Left lung (tissue), 10 donors: Measurements from ENCODE around the gene FAM120A. TPM values are rescaled to one million over a fixed set of nuclear protein-coding genes. Genes with fewer than 3 reads are reported as not detected.

Experiments used
- ATAC-seq: fragments of 200-7000 bp; cut with Tn5 transposase; one replicate; pipeline ENCODE4 v1.9.1; 2020; ENCODE audit warnings: moderate library complexity
- DNase-seq, 4 donors: peaks; one replicate each; pipeline ENCODE4 v3.0.0-alpha.2; 2013 to 2020
- H3K27ac ChIP-seq, 2 donors: fragments of 200-600 bp; sonication (generic) in 1 of 2; one replicate each; pipeline versions ENCODE4 v1.5.0 to v1.8.0; 2020 to 2021
- H3K27me3 ChIP-seq, 2 donors: fragments of 200-600 bp; sonication (generic) in 1 of 2; one replicate each; pipeline versions ENCODE4 v1.5.0 to v1.8.0; 2020 to 2021
- H3K36me3 ChIP-seq, 2 donors: fragments of 200-600 bp; sonication (generic) in 1 of 2; one replicate each; pipeline versions ENCODE4 v1.5.0 to v1.8.0; 2020 to 2021
- H3K4me1 ChIP-seq, 2 donors: fragments of 200-600 bp; one replicate each; pipeline ENCODE4 v1.8.0; 2021
- H3K4me3 ChIP-seq, 2 donors: fragments of 200-600 bp; sonication (generic) in 1 of 2; one replicate each; pipeline versions ENCODE4 v1.5.0 to v1.8.0; 2020 to 2021; ENCODE audit warnings: mild to moderate bottlenecking in 1 of 2
- H3K9me3 ChIP-seq, 2 donors: fragments of 200-600 bp; sonication (generic) in 1 of 2; one replicate each; pipeline versions ENCODE4 v1.5.0 to v1.8.0; 2020 to 2021
- intact Hi-C, 2 donors: fragments of 100-400 bp; cut with DNase I; formaldehyde crosslinking; loops; one replicate each; pipeline versions ENCODE4 v1.11.2 to v1.14.2; 2022
- polyA plus RNA-seq, 6 donors: library from polyadenylated mRNA; unstranded; fragments of 120-200 nt; gene quantifications; one replicate each; pipeline ENCODE4 v1.2.1, GENCODE V29; 2013; ENCODE audit not compliant: insufficient read length in 6 of 6
- total RNA-seq, 2 donors: library from RNA; stranded (reverse); fragmentation: NEBNext Ultra II Directional; extraction: Animal tissue kit (Norgen Biotek cat#: 25700); gene quantifications; one replicate each; pipeline ENCODE4 v1.2.1, GENCODE V29; 2021
- TF ChIP-seq, protein P1 (sequence below), 2 donors: fragments of 200-600 bp; sonication (generic) in 1 of 2; IDR thresholded peaks; one replicate each; pipeline versions ENCODE4 v1.5.0 to v1.8.0; 2021; ENCODE audit warnings: antibody characterized with exemption in 2 of 2
- donor health status: DM: no; HTN: yes; CAD: no.
- donor health status: DM: no; HTN: no; CAD: no.

FAM120A gene
- total and polyA plus RNA-seq, 8 donors, result 61.0 to 160 (median 74.0) TPM

GRCh38 chr9:93475108-93475507 lies 23.6 kb downstream of the FAM120A start:
- Histone ChIP-seq H3K4me1 (peaks cover 0 to 20% of the 10 kb centered on the region in 2 donors), H3K4me3 (no peak overlapping the region), H3K36me3 (peaks cover 0 to 31% of the 10 kb centered on the region in 2 donors), H3K27ac (no peak overlapping the region), H3K9me3 (no peaks in the 10 kb centered on the region), H3K27me3 (no peaks in the 10 kb centered on the region)
- DNase-seq, result no peak
- no peak for ATAC-seq
- intact Hi-C loops, result no loop called here
- TF ChIP-seq, protein P1, sequence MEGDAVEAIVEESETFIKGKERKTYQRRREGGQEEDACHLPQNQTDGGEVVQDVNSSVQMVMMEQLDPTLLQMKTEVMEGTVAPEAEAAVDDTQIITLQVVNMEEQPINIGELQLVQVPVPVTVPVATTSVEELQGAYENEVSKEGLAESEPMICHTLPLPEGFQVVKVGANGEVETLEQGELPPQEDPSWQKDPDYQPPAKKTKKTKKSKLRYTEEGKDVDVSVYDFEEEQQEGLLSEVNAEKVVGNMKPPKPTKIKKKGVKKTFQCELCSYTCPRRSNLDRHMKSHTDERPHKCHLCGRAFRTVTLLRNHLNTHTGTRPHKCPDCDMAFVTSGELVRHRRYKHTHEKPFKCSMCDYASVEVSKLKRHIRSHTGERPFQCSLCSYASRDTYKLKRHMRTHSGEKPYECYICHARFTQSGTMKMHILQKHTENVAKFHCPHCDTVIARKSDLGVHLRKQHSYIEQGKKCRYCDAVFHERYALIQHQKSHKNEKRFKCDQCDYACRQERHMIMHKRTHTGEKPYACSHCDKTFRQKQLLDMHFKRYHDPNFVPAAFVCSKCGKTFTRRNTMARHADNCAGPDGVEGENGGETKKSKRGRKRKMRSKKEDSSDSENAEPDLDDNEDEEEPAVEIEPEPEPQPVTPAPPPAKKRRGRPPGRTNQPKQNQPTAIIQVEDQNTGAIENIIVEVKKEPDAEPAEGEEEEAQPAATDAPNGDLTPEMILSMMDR (IDR thresholded peaks at IDR 0.05), result no peak

- no peak for DNase-seq
- intact Hi-C loops, result no loop called here
Measured at GRCh38 chr9:93475856-93476255, 24.4 kb downstream of the FAM120A start.

GRCh38 chr9:93476924-93477323 lies 25.4 kb downstream of the FAM120A start:
- peaks cover 0 to 31% of the 10 kb centered on the region in 2 donors for H3K36me3 ChIP-seq
- intact Hi-C loops, result no loop called here
- TF ChIP-seq, protein P1 (IDR thresholded peaks at IDR 0.05), result no peak

More at GRCh38 chr9:93475856-93476255, 24.4 kb downstream of the FAM120A start:
- Histone ChIP-seq H3K4me3 (no peak overlapping the region), H3K9me3 (no peaks in the 10 kb centered on the region), H3K27me3 (no peaks in the 10 kb centered on the region), H3K4me1 (peaks cover 0 to 13% of the 10 kb centered on the region in 2 donors), H3K36me3 (peaks cover 0 to 31% of the 10 kb centered on the region in 2 donors), H3K27ac (no peak overlapping the region)
- TF ChIP-seq, protein P1 (IDR thresholded peaks at IDR 0.05), result no peak
- no peak for ATAC-seq

GRCh38 chr9:93477397-93477796 lies 25.9 kb downstream of the FAM120A start:
- H3K36me3 ChIP-seq, result peaks cover 0 to 28% of the 10 kb centered on the region in 2 donors
- TF ChIP-seq, protein P1 (IDR thresholded peaks at IDR 0.05), result no peak
- H3K27me3 ChIP-seq, result no peaks in the 10 kb centered on the region
- no peak overlapping the region for H3K4me3 ChIP-seq
- H3K4me1 ChIP-seq, result peaks cover 0 to 4% of the 10 kb centered on the region in 2 donors
- no peak overlapping the region for H3K27ac ChIP-seq
- intact Hi-C loops, result no loop called here
- ATAC-seq (no peak), DNase-seq (no peak)
- no peaks in the 10 kb centered on the region for H3K9me3 ChIP-seq

More at GRCh38 chr9:93476924-93477323, 25.4 kb downstream of the FAM120A start:
- Histone ChIP-seq H3K27me3 (no peaks in the 10 kb centered on the region), H3K9me3 (no peaks in the 10 kb centered on the region), H3K4me3 (no peak overlapping the region), H3K27ac (no peak overlapping the region), H3K4me1 (peaks cover 0 to 4% of the 10 kb centered on the region in 2 donors)
- ATAC-seq (no peak), DNase-seq (no peak)

GRCh38 chr9:93479726-93480125 lies 28.2 kb downstream of the FAM120A start:
- no peak for ATAC-seq
- intact Hi-C loops, result no loop called here
- Histone ChIP-seq H3K4me3 (no peak overlapping the region), H3K36me3 (peaks cover 0 to 32% of the 10 kb centered on the region in 2 donors), H3K27me3 (no peaks in the 10 kb centered on the region), H3K27ac (no peak overlapping the region), H3K4me1 (peaks cover 0 to 4% of the 10 kb centered on the region in 2 donors), H3K9me3 (no peaks in the 10 kb centered on the region)
- TF ChIP-seq, protein P1 (IDR thresholded peaks at IDR 0.05), result no peak
- DNase-seq, result peak in 1 of 4 donors; percentile 67
